Transverse colon (tissue), 4 donors: ENCODE results near the gene ADGRG4.
"Not testable (repeated sequence)": the region's sequence is repeated elsewhere in the genome, so short reads cannot be mapped to it uniquely, and the experiment has no call there.

Experiments
- CTCF ChIP-seq, 5 experiments: fragments of 200-600 bp in 3 of 5; fragments of 450-650 bp in 2 of 5; sonication (generic) in 3 of 5; IDR thresholded peaks; 1 replicate in 2 of 5; 2 replicates in 3 of 5; pipeline ENCODE4 v1.5.1; 2016 to 2017; ENCODE audit warnings: antibody characterized with exemption in 5 of 5, inconsistent platforms in 3 of 5, mild to moderate bottlenecking in 2 of 5, moderate library complexity in 1 of 5
- EP300 ChIP-seq: sonication (generic); formaldehyde crosslinking; IDR thresholded peaks from one replicate; pipeline ENCODE4 v1.6.1; 2017; ENCODE audit warnings: antibody characterized with exemption, low read depth
- POLR2A ChIP-seq: fragments of 450-650 bp; IDR thresholded peaks from one replicate; pipeline ENCODE4 v1.6.1; 2016; ENCODE audit warnings: antibody characterized with exemption, mild to moderate bottlenecking, moderate library complexity
- POLR2AphosphoS5 ChIP-seq, 3 donors: sonication (generic); formaldehyde crosslinking; IDR thresholded peaks; one replicate each; pipeline ENCODE4 v1.6.1; 2016; ENCODE audit warnings: antibody characterized with exemption in 3 of 3

GRCh38 chrX:136445674-136446073 lies 144.9 kb downstream of the ADGRG4 start:
- TF ChIP-seq CTCF (IDR thresholded peaks at IDR 0.05); POLR2AphosphoS5 (IDR thresholded peaks at IDR 0.05); POLR2A; EP300: not testable (repeated sequence)
